Measurements from ENCODE around the gene FGD2. TPM values are rescaled to one million over a fixed set of nuclear protein-coding genes. Genes with fewer than 3 reads are reported as not detected.

The FGD2 gene
- total RNA-seq, 4 donors from 2014 or later = 0.39 to 6.2 (median 5.0) TPM

DNA sequence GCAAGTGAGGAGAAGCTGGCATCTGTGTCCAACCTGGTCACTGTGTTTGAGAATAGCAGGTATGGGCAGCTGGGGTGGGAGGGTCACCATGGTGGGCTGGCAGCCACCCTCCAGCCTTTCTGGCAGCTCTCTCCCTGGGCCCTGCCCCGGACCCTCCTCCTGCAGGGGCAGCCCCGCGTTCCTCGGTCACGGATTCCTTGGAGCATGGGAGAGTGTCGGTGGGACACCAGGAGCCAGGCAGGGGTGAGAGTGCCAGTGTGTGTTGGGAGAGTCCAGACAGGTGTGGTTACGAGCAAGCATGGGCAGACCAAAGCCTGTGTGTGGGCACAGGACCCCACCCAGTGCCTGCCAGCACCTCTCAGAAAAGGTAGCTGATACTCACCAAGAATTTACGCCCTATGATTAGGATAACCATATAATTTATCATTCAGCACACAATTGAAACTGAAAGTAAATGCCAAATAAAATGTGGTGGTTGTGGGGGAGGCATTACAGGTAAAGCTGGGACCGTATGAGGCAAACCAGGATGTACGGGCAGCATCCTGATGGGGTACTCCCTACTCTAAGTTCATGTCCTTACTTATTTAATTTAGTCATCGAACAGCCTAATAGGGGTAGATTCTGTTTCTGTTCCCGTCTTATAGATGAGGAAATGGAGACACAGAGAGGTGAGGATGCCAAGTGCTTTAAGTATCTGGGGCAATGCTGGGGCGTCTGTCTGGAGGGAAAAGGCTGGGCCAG is 542 bp downstream of the FGD2 start:
- Histone ChIP-seq H3K4me1 (no peaks in the 10 kb centered on the region), H3K27ac (no peak overlapping the region), H3K4me3 (peak overlapping the region in 1 of 4 donors; percentile 28), H3K9me3 (no peaks in the 10 kb centered on the region), H3K36me3 (no peaks in the 10 kb centered on the region), H3K27me3 (no peaks in the 10 kb centered on the region)
- in situ Hi-C loops (cut with MboI; ENCODE audit: low sequenced_read_pairs in 4 of 4) = loop anchor here in 3 of 4 donors (25.0 kb wide), 2 partner anchors 119 to 244 kb away; partner anchors contain the start of gene C6orf89 (in 1 of the 3)
- intact Hi-C loops (cut with DNase I; ENCODE audit: low total_unique reads) = no loop called here
- no peak for TF ChIP-seq POLR2A (IDR thresholded peaks at IDR 0.05)
- TF ChIP-seq, protein P1, sequence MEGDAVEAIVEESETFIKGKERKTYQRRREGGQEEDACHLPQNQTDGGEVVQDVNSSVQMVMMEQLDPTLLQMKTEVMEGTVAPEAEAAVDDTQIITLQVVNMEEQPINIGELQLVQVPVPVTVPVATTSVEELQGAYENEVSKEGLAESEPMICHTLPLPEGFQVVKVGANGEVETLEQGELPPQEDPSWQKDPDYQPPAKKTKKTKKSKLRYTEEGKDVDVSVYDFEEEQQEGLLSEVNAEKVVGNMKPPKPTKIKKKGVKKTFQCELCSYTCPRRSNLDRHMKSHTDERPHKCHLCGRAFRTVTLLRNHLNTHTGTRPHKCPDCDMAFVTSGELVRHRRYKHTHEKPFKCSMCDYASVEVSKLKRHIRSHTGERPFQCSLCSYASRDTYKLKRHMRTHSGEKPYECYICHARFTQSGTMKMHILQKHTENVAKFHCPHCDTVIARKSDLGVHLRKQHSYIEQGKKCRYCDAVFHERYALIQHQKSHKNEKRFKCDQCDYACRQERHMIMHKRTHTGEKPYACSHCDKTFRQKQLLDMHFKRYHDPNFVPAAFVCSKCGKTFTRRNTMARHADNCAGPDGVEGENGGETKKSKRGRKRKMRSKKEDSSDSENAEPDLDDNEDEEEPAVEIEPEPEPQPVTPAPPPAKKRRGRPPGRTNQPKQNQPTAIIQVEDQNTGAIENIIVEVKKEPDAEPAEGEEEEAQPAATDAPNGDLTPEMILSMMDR (IDR thresholded peaks at IDR 0.05 in 4 of 5, conservative IDR thresholded peaks at IDR 0.05 in 1 of 5) = no peak
- DNase-seq (no peak), ATAC-seq (no peak)

GRCh38 chr6:37006793-37007339 is 1.4 kb downstream of the FGD2 start:
- Histone ChIP-seq H3K9me3 (no peaks in the 10 kb centered on the region), H3K27ac (no peak overlapping the region), H3K4me3 (peak overlapping the region in 1 of 4 donors; percentile 28), H3K4me1 (no peaks in the 10 kb centered on the region), H3K27me3 (no peaks in the 10 kb centered on the region), H3K36me3 (no peaks in the 10 kb centered on the region)
- no peak for TF ChIP-seq POLR2A (IDR thresholded peaks at IDR 0.05)
- TF ChIP-seq, protein P1 (IDR thresholded peaks at IDR 0.05 in 4 of 5, conservative IDR thresholded peaks at IDR 0.05 in 1 of 5) = no peak
- intact Hi-C loops (cut with DNase I; ENCODE audit: low total_unique reads) (no loop called here), in situ Hi-C loops (cut with MboI; ENCODE audit: low sequenced_read_pairs in 4 of 4) (loop anchor here in 3 of 4 donors (25.0 kb wide), 2 partner anchors 120 to 245 kb away; partner anchors contain the start of gene C6orf89 (in 1 of the 3))
- DNase-seq (no peak), ATAC-seq (peak in 1 of 2 donors; percentile 11)

GRCh38 chr6:37007340-37008043 is 2.0 kb downstream of the FGD2 start:
- Histone ChIP-seq H3K9me3 (no peaks in the 10 kb centered on the region), H3K4me1 (no peaks in the 10 kb centered on the region), H3K36me3 (no peaks in the 10 kb centered on the region), H3K4me3 (peak overlapping the region in 1 of 4 donors; percentile 28), H3K27me3 (no peaks in the 10 kb centered on the region), H3K27ac (no peak overlapping the region)
- in situ Hi-C loops (cut with MboI; ENCODE audit: low sequenced_read_pairs in 4 of 4) = loop anchor here in 3 of 4 donors (25.0 kb wide), 2 partner anchors 120 to 245 kb away; partner anchors contain the start of gene C6orf89 (in 1 of the 3)
- ATAC-seq (no peak), DNase-seq (no peak)
- TF ChIP-seq, protein P1 (IDR thresholded peaks at IDR 0.05 in 4 of 5, conservative IDR thresholded peaks at IDR 0.05 in 1 of 5) = no peak
- TF ChIP-seq POLR2A (IDR thresholded peaks at IDR 0.05) = no peak
- intact Hi-C loops (cut with DNase I; ENCODE audit: low total_unique reads) = no loop called here

DNA sequence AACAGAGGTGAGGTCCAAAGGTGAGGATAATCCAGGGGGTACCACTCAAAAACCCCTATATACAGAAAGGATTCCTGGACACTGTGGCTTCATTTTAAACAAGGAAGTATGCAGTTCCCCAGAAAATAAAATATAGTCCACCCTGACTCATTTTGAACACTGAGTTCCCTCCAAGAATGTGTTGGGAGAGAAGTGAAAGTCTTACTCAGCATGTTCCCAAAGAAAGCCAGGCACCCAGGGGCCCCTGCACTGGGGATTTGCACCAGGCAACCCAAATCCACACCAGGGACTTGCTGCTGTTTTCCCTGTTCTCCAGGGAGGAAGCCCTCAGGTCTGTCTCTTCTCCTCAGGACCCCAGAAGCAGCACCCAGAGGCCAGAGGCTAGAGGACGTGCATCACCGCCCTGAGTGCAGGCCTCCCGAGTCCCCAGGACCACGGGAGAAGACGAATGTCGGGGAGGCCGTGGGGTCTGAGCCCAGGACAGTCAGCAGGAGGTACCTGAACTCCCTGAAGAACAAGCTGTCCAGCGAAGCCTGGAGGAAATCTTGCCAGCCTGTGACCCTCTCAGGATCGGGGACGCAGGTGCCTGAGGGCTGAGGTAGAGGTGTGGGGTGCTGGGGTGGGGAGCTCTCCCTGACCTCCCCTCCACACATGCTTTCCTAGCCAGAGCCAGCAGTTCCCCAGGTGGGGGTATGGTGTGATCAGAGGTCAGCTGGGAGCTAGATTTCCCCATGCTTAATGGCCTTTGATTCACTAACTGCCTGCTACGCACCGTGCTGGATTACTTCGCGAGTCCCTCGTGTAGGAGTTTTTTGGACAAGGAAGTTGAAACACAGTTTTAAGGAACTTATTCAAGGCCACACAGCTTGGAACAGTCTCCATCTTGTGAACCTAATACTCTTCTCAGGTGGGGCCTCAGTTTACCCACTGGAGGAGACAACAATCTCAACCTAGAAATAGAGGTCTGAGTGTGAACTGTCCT is 3.3 kb downstream of the FGD2 start:
- ATAC-seq (no peak), DNase-seq (no peak)
- TF ChIP-seq, protein P1 (IDR thresholded peaks at IDR 0.05 in 4 of 5, conservative IDR thresholded peaks at IDR 0.05 in 1 of 5) = no peak
- no peak for TF ChIP-seq POLR2A (IDR thresholded peaks at IDR 0.05)
- Histone ChIP-seq H3K36me3 (no peaks in the 10 kb centered on the region), H3K27ac (no peak overlapping the region), H3K4me3 (no peak overlapping the region), H3K4me1 (no peaks in the 10 kb centered on the region), H3K9me3 (no peaks in the 10 kb centered on the region), H3K27me3 (no peaks in the 10 kb centered on the region)
- in situ Hi-C loops (cut with MboI; ENCODE audit: low sequenced_read_pairs in 4 of 4) (loop anchor here in 3 of 4 donors (25.0 kb wide), 2 partner anchors 121 to 246 kb away; partner anchors contain the start of gene C6orf89 (in 1 of the 3)), intact Hi-C loops (cut with DNase I; ENCODE audit: low total_unique reads) (no loop called here)

All from gastrocnemius medialis (tissue), 4 donors.